ENCODE results near the gene REEP3.

DNA sequence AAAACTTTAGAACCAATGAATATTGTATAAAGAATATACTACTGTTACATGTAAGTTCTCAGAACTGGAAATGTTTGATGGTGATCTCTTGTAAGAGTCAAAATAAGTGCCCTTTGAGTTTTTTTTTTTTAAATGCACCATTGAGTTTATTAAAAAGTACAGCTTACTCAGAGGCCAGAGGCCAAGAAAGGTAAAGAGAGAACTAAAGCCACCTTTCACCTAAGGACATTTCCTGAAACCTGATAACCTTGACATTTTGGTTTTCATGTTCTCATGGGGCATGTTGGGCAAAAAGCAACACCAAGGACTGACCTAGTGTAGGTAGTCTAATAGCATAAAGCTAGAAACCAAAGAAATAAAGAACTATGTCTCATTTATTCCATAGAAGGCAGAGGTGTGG is 27.7 kb downstream of the REEP3 start:
- TF ChIP-seq, protein P1, sequence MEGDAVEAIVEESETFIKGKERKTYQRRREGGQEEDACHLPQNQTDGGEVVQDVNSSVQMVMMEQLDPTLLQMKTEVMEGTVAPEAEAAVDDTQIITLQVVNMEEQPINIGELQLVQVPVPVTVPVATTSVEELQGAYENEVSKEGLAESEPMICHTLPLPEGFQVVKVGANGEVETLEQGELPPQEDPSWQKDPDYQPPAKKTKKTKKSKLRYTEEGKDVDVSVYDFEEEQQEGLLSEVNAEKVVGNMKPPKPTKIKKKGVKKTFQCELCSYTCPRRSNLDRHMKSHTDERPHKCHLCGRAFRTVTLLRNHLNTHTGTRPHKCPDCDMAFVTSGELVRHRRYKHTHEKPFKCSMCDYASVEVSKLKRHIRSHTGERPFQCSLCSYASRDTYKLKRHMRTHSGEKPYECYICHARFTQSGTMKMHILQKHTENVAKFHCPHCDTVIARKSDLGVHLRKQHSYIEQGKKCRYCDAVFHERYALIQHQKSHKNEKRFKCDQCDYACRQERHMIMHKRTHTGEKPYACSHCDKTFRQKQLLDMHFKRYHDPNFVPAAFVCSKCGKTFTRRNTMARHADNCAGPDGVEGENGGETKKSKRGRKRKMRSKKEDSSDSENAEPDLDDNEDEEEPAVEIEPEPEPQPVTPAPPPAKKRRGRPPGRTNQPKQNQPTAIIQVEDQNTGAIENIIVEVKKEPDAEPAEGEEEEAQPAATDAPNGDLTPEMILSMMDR (IDR thresholded peaks at IDR 0.05) = no peak
- no peak for TF ChIP-seq POLR2AphosphoS5 (IDR thresholded peaks at IDR 0.05)

Measured in transverse colon (tissue), 4 donors.